HuH-7 (cell line): ENCODE results near the gene TMEM207.
A peak's percentile ranks its signal among the peaks of the same experiment; 100 is the strongest.

Source experiments
- DNase-seq: peaks from one replicate; pipeline ENCODE4 v3.0.0; 2011; ENCODE audit warnings: low spot score

Gene TMEM207

DNA sequence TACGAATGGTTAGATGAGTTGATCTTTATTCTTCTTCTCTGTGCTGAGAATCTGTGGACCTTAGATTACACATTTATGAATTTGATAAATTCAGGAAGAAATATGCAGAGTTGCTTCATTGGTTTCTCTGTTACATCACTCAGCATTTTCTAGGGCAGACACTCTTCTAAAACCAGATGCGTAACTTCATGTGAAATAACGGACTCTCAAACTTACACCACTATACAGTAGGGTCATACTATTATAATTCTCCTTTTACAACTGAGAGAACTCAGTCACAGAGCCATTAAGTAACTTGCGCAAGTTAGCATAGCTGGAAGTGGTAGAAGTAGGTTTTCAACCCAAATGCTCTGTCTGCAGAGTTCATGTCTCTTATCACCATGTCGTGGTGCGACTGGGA, 5.7 kb downstream of the TMEM207 start:
- no peak for DNase-seq

DNA sequence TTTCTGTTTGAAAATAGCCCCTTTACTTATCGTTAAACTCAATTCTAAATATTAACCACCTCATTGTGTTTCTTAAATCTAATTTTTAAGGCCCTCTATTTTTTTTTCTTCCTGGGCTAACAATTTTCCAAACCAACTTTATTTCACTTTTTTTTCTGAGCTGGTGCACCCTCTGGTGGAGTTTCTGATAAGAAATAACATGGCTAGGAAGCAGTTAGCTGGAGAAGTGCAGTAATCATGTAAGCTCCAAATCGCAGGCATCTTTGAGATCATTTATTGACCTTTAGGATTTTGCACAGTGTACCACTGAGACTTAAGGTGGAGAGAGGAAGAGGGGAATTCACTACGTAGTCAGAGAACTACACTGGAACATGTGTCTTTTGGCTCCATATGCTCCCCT, 6.4 kb downstream of the TMEM207 start:
- DNase-seq = peak; percentile 26

DNA sequence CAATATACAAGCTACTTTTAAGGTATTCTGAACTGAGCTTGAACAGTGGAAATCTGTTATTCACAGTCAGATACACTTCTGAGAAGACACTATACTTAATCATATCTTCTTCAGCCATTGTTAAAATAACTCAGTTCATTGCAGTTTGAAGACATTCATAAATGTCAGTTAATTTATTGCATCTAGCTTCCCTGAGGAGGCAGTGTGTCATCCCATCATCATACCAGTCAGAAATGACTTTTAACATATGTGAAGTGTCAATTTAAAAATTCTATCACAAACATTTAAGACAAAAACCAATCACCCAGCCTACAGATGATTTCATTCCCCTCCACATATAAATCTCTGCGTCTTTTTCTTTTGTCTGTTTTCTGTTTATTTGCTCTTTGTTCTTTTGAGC, 7.5 kb downstream of the TMEM207 start:
- DNase-seq = no peak

DNA sequence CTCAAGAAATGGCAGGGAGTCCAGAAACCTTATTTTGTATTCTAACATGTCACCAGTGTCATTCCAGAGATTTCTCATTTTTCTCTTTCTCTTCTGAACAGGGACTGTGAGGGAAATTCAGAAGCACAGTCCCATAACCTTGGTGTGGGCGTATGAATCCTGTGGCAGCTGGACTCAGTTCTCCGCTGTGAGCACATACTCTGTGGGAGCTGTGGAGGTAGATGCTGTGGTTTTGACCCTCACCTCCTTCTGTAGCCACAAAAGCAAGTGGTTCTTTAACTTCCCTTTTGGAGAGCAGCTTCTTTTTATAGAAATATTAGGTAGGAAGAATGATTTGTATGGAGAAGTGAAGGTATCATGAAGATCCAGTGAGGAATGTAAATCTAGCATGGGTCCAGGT, 13.4 kb downstream of the TMEM207 start:
- no peak for DNase-seq

DNA sequence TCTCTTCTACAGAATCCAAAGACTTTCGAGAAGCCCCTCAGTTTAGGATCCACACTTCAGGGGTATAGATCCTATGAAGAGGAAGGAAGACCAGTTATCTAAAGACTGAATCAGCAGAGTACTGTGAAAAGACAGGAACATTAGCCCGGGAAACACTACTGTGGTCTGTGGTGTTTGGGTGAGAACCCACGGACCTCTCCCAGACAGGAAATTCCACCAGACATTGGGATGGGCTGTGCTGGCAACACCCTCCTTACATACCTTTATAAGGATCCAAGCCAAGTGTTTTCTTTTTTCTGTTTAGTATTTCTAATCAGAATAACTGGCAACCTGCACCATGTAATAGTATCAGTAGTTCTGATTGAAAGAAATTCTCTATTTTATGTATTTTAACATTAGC, 14.1 kb downstream of the TMEM207 start:
- DNase-seq = no peak

DNA sequence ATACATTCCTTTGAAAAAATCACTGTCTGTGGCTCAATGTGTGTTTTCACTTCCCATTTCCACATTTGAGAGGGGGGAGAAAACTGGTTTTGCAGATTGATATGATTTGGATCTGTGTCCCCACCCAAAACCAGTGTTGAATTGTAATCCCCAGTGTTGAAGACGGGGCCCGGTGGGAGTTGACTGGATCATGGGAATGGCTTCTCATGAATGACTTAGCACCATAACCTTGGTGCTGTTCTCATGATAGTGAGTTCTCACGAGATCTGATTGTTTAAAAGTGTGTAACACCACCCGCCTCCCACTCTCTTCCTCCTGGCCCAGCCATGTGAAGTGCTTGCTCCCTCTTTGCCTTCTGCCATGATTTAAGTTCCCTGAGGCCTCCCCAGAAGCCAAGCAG, 16.1 kb downstream of the TMEM207 start:
- no peak for DNase-seq

DNA sequence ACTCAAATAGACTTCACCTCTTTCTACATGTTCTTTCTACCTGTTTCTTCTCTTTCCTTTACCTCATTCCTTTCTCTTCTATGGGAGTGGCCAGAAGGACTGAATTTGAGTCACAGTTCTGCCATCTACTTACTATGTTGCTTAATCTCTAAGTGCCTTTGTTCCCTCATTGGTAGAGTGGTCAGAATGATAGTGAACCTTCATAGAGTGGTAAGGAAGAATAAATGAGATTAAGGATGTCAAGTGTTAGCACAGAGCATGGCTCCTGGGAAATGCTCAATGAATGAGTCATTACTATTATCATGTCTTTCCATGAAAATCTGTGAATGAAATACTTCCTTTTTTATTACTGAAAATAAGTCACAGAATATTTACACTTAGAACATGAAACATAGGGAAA, 17.5 kb downstream of the TMEM207 start:
- no peak for DNase-seq

DNA sequence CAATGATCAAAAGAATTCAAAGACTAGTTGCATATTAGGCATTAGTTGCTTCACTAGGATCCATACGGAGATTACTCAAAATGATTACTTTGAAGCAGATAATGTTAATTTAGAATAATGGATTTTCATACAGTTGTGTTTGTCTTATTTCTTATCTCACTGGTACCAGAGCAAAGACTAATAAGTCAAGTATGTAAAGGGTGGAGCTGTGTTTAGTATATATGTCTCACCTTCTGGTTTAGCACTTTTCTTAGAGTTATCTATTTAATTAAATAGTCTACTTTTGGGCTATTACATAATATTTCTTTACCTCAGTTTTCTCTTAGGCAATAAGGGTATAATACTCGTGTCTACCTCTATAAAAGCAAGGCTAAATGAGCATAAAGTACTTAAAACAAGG, 18.8 kb downstream of the TMEM207 start:
- DNase-seq = no peak

DNA sequence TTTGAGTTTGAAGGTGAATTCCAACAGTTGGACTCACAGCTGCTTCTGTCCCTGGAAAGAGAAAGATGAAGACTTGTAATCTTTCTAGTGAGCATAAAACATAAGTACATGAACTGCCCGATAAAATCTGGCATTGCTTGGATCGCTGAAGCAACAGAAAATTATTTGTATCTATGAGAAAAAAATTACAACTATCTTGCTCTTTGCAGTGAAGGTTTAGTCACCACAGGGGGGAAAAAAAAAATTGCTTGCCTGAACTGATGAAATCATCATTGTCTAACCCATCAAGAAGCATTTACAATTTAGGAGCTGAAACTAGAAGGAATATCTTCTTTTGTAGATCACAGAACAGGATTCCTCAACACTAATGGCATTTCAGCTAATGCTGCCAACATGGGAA, 20.0 kb downstream of the TMEM207 start:
- no peak for DNase-seq

DNA sequence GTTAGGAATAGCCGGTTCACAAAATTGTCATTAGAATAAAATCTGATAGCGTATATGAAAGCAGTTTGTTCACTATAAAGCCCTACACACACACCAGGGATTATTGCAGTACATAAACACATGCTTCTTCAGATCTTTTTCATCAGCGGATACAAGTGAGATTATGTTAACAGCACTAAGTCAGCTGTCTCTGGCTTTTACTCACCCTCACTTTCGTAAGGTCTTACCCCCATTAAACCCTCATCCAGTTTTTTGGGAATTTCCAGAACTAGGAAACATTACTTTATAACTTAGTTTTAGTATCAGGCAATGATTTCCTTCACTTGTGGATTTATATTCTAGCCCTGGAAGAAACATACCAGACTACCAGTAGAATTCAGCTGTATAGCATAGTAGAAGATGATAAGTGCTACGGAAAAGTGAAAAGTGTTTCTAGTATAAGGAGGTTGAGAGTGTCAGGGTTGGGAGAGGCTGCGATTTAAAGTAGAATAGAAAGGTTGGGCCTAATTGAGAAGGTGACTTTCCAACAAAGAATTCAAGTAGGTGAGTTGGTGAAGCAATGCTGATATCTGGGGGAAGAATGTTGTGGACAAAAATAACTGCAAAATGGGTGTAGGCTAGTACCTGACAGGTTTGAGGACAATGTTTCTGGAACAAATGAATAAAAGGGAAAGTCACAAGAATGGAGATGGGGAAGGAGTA, 22.7 kb downstream of the TMEM207 start:
- DNase-seq = no peak

DNA sequence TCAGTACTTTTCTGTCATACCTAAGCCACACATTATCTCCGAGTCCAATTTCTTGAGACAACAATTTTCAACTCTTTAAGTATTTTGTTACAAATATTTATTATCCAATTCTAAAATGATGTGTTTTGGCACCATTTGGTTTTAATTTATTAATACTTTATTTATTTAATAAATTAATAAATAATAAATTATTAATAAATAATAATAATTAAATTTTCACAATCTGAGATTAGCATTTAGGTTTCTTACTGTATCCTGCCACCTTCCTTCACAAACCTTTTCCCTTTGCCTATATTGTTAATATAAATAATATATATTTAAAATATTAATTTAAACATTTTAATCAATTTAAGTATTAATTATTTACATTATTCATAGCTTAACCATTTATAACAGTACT, 23.9 kb downstream of the TMEM207 start:
- no peak for DNase-seq

DNA sequence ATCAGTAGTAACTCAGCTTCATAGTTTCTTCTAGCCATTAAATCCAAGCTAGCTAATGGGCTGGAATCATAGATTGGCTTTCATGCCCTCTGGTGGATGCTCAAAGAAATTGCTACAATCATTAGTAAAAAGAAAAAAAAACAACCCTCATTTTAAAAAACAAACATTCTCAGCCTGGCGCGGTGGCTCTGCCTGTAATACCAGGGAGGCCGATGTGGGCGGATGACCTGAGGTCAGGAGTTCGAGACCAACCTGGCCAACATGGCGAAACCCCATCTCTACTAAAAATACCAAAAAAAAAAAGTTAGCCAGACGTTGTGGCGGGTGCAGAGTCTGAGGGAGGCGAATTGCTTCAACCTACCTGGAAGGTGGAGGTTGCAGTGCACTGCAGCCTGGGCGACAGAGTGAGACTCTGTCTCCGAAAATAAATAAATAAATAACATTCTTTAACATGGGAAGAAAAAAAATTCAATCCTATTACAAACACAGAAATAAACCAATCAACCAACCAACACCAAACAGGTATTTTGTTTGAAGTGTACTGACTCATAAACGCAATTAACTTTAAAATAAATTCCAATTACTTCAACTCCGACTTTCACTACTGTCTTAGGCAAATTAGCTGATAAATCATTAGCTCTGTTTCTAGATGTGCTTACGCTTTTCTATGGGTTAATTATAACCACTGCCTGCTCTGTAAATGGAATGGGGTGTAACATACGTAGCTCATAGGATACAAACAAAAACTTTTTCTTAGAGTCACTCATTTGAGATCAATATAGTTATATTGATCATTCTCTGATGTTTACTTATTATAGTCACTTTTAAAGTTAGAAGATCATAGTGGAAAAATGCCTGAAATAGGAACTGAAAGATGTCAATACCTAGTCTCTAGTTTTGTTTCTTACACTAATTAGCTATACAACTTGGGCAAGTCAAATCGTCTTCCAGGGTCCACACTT, 24.9 kb downstream of the TMEM207 start:
- DNase-seq = peak; percentile 29

DNA sequence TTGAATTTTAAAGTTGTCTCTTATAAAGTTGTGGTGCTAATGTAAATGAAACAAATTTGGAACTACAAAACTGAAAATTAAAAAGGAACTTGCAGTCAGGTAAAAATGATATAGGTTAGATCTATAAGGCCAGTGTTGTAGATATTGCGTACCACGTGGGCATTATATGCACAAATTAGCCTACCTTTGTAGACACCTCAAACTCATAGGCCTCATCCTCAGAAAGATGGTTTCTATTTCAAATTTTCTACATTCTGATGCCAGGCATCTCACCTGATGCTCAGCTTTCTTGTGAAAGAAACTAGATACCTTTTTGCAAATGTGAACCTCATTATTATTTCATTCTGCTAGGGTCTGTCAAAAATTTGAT, 25.6 kb downstream of the TMEM207 start:
- DNase-seq = no peak

DNA sequence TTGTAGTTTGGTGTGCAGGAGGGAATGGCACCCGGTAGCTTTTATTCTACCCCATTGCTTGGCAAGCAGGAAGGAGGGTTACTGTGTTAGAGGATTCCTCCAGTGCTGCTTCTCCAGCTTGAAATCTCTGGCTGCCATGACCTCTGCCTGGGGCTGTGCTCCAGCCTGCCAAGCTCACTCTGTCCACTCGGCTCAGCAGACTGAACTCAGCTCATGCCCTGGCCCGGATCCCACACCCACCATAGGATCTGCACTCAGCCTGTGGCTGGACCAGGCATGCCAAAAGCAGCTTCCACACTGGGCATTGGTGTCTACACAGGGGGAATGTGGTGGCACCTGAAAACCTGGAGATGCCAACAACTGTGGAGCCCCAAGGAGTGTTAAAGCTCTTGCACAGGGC, 35.4 kb downstream of the TMEM207 start:
- DNase-seq = no peak

DNA sequence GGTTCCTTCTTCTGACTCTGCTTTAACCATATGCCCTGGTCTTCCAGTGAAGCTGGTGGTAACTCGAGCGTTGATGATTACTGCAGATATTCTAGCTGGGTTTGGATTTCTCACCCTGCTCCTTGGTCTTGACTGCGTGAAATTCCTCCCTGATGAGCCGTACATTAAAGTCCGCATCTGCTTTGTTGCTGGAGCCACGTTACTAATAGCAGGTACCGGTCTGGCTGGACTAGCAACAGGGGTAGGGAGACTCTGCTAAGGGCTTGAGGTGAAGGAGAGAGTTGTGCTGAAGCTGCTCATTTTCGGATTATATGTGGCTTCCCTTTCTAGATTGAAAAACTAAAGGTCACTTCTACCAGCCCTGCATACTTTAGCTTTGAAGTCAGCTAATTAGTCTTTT, 45.0 kb downstream of the TMEM207 start:
- DNase-seq = no peak

DNA sequence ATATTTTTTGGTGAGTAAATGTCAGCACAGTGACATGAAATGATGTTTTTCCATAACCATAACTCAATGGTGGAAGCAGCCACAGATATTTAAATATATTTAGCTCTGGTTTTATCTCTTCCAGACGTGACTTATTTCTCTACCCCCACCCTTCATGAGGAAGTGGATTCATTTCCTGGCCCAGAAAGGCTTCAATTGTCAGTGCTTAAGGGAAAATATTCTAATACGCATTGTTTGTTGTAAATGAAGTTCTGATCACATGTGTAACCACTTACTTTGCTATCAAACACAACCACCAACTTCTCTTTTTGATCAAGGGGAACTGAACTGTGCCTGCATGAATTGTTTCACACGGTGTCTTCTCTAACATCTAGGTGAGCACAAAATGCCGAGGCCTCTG, 47.7 kb downstream of the TMEM207 start:
- DNase-seq = no peak

DNA sequence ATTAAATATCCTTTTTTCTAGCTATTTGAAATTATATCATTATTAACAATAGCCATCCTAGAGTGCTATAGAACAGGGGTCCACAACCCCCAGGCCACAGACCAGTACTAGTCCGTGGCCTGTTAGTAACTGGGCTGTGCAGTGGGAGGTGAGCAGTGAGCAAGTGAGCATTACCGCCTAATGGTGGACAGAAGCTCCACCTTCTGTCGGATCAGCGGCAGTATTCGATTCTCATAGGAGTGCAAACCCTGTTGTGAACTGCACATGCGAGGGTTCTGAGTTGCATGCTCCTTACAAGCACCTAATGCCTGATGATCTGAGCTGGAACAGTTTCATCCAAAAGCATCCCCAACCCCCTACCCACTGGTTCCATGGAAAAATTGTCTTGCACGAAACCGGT, 50.0 kb downstream of the TMEM207 start:
- no peak for DNase-seq

DNA sequence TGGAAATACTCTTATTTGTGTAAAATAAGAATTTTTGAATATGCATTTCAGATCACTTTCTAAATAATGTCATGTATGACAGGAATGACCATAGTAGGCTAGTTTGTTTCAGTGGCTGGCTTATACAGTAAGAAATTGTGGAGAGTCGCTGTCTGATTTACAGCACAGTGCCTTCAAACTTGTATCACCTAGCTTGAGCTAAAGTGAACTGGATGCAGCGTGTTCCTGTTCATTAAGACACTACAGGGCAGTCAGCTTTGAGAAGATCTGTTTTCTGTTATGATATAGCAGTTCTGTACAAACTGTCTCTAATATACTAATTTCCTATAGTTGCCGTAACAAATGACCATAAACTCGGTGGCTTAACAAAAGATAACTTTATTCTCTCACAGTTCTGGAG, 51.8 kb downstream of the TMEM207 start:
- no peak for DNase-seq

DNA sequence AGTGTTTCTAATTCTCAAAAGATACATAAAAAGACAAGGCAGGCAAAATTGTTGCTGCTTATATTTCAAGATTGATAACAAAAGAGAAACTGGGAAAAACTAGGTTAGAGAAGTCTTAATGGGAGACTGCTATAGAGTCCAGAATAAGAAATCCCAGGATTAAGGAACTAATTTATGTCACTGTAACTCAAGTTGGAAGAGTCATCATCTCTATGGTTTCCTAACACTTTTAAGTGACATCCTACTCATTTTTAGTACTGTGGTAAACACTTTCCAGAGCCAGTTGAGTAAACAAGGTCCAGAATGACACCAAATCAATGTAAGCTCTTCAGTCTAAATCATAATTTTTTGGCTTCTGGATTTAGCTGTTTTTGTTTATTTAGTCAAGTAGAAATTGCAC, 53.7 kb downstream of the TMEM207 start:
- no peak for DNase-seq

DNA sequence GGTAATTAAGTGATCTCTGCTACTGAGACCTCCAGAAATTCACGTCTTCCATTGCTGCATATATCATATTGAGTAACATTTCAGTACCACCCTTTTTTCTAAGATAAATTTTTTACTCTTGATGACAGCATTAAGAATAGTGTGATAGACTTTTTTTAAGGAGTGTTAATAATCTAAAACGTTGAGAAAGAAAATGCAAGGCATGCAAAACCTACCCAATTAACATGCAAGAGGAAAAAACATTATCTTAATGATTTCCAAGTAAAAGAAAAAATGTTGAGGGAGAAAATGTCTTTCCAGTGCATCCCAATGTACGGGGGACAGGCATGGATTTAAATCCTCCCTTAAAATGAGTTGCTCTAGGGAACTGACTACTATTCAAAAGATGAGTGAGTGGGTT, 61.0 kb downstream of the TMEM207 start:
- DNase-seq = no peak

DNA sequence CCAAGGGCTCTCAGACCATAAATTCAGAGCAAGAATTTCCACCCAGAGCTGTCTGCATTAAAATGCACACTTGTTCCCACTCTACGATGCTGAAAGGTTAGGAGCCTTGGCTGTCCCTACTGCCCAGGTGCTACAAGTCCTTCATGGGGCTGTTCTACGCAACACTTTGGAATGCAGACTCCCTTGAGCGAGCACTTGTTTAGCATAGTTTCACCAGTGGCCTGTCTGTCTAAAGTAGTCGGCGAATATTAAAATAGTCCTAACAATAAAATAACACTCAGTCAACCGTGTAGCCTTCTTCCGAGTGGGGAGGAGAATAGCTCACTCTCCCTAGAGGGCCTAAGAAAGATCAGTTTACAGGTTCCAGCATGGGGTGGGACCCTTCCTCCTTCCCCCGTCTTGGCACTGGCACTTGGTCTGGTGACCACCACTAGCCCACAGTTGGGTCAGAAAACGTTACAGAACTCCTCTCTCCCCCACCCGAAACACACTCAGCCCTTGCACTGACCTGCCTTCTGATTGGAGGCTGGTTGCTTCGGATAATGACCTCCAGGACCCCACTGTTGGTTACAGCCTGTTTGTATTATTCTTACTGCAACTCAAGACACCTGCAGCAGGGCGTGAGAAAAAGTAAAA, 62.0 kb downstream of the TMEM207 start, which contains the start of gene CLDN16:
Gene CLDN16 (plus strand): TSS at position 586 of the 636 bp plus-strand sequence. CDS start 167 bp downstream, outside the sequence.
- no peak for DNase-seq

DNA sequence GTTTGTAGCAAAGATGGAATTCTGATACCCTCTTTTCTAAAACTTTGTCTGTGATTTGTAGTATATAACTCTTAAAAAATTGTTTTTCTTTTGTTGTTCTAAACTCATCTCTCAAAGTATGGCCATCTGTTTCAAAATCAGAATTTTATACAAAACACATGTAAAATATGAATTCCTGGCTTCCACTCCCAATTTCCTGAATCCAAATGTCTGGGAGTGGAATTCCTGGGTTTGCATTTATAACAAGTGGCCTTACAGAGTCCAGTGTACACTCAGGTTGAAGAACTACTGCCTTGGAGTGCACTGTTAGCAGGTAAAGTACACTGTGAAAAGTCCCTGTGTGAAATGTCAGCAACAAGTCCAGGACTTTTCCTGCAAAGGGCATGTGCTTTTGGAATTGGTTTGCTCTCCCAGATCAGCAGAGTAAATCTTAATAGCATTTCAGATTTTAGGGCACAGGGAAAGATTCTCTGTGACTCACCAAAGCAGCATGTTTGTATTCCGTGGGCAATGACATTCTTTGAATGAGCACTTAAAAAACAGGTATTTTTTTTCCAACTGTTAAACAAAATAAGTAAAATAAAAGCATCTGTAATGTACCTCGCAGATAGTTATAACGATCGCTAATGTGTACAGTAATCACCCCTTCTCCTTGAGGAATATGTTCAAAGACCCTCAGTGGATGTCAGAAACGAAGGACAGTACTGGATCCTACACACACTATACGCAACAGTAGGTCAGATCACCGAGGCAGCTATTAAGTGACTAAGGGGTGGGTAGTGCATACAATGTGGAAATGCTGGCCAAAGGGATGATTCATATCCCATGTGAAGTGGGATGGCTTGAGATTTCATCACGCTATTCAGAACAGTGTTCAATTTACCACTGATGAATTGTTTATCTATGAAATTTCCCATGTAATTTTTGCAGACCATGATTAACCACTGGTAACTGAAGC, 63.7 kb downstream of the TMEM207 start:
- DNase-seq = peak; percentile 5
